Measurements from ENCODE around the gene CCDC183. TPM values are rescaled to one million over a fixed set of nuclear protein-coding genes. Genes with fewer than 3 reads are reported as not detected.
"Not testable (repeated sequence)": the region's sequence is repeated elsewhere in the genome, so short reads cannot be mapped to it uniquely, and the experiment has no call there.

The CCDC183 gene
- total and polyA plus RNA-seq, 3 donors from 2014 or later: 37.8 to 59.8 (median 41.1) TPM

DNA sequence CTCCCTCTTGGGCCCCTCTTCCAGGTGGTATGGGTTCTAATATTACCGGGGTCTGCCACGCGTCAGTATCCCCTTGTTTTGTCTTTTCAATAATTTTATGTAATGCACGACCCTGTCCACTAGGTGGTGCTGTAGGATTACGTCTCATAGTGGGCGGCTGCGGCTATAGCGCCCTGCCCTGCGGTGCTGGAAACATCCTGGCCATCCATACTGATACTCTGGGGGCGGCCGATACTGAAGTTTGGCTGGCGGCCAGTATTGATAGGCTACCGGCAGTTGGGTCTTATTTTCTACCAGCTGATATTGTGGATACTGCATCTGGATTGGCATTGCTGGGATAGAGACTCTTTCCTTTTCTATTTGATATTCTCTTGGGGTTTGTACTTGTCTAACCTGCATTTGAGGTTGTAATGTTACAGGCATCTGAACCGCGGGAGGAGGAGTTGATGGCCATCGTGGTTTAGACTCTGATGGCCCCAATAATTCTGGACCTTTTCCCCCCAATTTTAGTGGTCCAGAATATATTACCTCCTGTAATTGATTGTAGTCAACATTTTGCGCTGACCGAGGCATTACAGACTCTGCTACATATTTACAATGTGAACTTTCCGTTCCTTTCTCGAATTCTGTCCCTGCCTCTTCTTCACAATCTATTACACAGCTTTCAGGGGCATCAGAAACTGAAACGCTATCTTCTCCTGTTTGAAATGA is 8.3 kb upstream of the CCDC183 start:
- 10 to 13% methylated on average over 21 of the region's 21 CpGs for WGBS, 2 donors
- TF ChIP-seq, protein P1, sequence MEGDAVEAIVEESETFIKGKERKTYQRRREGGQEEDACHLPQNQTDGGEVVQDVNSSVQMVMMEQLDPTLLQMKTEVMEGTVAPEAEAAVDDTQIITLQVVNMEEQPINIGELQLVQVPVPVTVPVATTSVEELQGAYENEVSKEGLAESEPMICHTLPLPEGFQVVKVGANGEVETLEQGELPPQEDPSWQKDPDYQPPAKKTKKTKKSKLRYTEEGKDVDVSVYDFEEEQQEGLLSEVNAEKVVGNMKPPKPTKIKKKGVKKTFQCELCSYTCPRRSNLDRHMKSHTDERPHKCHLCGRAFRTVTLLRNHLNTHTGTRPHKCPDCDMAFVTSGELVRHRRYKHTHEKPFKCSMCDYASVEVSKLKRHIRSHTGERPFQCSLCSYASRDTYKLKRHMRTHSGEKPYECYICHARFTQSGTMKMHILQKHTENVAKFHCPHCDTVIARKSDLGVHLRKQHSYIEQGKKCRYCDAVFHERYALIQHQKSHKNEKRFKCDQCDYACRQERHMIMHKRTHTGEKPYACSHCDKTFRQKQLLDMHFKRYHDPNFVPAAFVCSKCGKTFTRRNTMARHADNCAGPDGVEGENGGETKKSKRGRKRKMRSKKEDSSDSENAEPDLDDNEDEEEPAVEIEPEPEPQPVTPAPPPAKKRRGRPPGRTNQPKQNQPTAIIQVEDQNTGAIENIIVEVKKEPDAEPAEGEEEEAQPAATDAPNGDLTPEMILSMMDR (IDR thresholded peaks at IDR 0.05): peak; percentile 92 to 95 (median 94)
- no peak for TF ChIP-seq POLR2A (IDR thresholded peaks at IDR 0.05)
- Histone ChIP-seq H3K9me3 (no peaks in the 10 kb centered on the region), H3K36me3 (ENCODE audit: low read depth, missing control alignments) (no peaks in the 10 kb centered on the region), H3K4me1 (peaks cover 48% of the 10 kb centered on the region), H3K27me3 (no peaks in the 10 kb centered on the region), H3K4me3 (peak overlapping the region in 1 of 2 donors; percentile 5), H3K27ac (peak overlapping the region; percentile 91 to 93)
- DNase-seq: peak; percentile 85
- intact Hi-C loops (cut with DNase I; ENCODE audit: low total_unique reads): loop anchor here (5.0 kb wide), 1 partner anchor 239 kb away; the partner anchor contains the start of gene ABCA2

DNA sequence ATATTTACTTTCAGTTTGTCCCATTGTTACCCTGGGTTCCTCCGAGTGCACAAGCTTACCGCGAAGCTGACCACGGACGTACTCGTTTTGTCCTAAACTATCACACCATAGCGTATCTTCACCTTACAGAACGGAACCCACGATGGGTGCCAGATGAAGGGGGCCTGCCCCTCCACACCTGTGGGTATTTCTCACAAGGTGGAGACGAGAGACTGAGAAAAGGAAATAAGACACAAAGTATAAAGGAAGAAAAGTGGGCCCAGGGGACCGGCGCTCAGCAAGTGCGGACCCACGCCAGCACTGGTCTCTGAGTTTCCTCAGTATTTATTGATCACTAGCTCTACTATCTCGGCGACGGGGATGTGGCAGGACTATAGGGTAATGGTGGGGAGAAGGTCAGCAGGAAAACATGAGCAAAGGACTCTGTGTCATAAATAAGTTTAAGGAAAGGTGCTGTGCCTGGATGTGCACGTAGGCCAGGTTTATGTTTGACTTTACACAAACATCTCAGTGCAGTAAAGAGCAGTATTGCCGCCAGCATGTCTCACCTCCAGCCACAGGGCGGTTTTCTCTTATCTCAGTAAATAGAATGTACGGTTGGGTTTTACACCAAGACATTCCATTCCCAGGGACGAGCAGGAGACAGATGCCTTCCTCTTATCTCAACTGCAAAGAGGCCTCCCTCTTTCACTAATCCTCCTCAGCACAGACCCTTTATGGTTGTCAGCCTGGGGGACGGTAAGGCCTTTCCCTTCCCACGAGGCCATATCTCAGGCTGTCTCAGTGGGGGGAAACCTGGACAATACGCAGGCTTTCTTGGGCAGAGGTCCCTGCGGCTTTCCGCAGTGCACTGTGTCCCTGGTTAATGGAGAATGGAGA is 7.3 kb upstream of the CCDC183 start:
- Histone ChIP-seq H3K27ac (peak overlapping the region; percentile 91 to 93), H3K4me3 (peak overlapping the region in 1 of 2 donors; percentile 5)
- 36 to 53% methylated on average over 27 of the region's 27 CpGs for WGBS, 2 donors

GRCh38 chr9:136789523-136789937 is 6.6 kb upstream of the CCDC183 start:
- no peak for DNase-seq
- TF ChIP-seq, protein P1 (IDR thresholded peaks at IDR 0.05): no peak
- no peak for TF ChIP-seq POLR2A (IDR thresholded peaks at IDR 0.05)
- peaks cover 49% of the 10 kb centered on the region for H3K4me1 ChIP-seq
- 48 to 68% methylated on average over 3 of the region's 3 CpGs for WGBS, 2 donors
- no peaks in the 10 kb centered on the region for H3K36me3 ChIP-seq (ENCODE audit: low read depth, missing control alignments)
- no peak overlapping the region for H3K4me3 ChIP-seq
- H3K9me3 ChIP-seq: no peaks in the 10 kb centered on the region
- H3K27me3 ChIP-seq: no peaks in the 10 kb centered on the region
- intact Hi-C loops (cut with DNase I; ENCODE audit: low total_unique reads): loop anchor here (5.0 kb wide), 1 partner anchor 238 kb away; the partner anchor contains the start of gene ABCA2
- H3K27ac ChIP-seq: peak overlapping the region; percentile 91 to 93

More for the DNA sequence above, 7.3 kb upstream of the CCDC183 start:
- intact Hi-C loops (cut with DNase I; ENCODE audit: low total_unique reads): loop anchor here (5.0 kb wide), 1 partner anchor 238 kb away; the partner anchor contains the start of gene ABCA2
- DNase-seq; H3K9me3 ChIP-seq; H3K27me3 ChIP-seq; H3K36me3 ChIP-seq (ENCODE audit: low read depth, missing control alignments): not testable (repeated sequence)
- peaks cover 49% of the 10 kb centered on the region for H3K4me1 ChIP-seq

DNA sequence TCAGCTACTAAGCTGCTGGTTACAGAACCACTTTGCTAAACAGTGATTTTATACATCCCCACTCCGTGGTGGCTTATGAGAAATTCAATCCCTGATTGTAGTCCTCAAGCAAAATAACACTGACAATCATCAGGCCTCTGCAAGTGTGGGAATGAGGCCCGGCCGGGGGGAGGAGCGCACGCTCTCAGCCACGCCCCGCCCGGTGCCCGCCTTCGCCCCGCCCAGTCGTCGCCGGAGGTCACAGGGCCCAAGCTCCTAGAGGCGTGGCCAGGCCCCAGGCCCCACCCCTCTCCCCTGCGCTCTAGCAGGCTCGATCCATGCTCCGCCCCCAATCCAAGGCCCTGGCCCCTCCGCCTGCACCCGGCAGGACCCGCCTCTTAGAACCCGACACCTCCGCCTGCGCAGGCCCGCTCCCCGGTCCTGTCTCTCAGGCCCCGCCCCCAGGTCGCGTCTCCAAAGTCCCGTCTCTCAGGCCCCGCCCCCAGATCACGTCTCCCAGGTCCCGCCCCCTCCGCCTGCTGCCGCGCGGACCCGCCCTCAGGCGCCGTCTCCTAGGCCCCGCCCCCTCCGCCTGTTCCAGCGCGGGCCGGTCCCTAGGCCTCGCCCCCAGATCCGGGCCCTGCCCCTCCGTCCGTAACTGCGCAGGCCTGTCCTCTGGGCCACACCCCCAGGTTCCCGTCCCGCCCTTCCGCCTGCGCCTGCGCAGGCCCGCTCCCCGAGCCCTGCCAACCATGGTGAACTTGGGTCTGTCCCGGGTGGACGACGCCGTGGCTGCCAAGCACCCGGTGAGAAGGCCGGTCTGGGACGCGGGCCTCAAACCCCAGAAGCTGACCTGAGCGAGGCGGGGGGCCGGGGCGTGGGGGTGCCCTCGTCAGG is 5.3 kb upstream of the CCDC183 start, which contains the start of gene TMEM141:
Gene TMEM141 (plus strand): TSS at position 705 of the 876 bp plus-strand sequence. CDS start 27 bp downstream, at position 732.
- peaks cover 59% of the 10 kb centered on the region for H3K4me1 ChIP-seq
- intact Hi-C loops (cut with DNase I; ENCODE audit: low total_unique reads): no loop called here
- WGBS, 2 donors: 1 to 2% methylated on average over 23 to 62 of the region's 70 CpGs
- H3K36me3 ChIP-seq (ENCODE audit: low read depth, missing control alignments): no peaks in the 10 kb centered on the region
- no peaks in the 10 kb centered on the region for H3K27me3 ChIP-seq
- H3K27ac ChIP-seq: peak within 1 kb of the TSS; percentile 91 to 93
- TF ChIP-seq, protein P1 (IDR thresholded peaks at IDR 0.05): no peak
- TF ChIP-seq POLR2A (IDR thresholded peaks at IDR 0.05): no peak
- H3K4me3 ChIP-seq: peak within 1 kb of the TSS; percentile 71 to 79
- no peaks in the 10 kb centered on the region for H3K9me3 ChIP-seq
- peak; percentile 100 for DNase-seq
